ENCODE data around the gene TRPM3. TPM values are rescaled to one million over a fixed set of nuclear protein-coding genes. Genes with fewer than 3 reads are reported as not detected.

The TRPM3 gene
- total RNA-seq, 3 donors from 2014 or later (not counting 1 experiment from before 2014, with no cell fraction given): not detected

- no peak for TF ChIP-seq CTCF (IDR thresholded peaks at IDR 0.05)
- Mint-ChIP-seq H3K4me3 (no peak overlapping the region), H3K9me3 (no peaks in the 10 kb centered on the region), H3K27me3 (ENCODE audit: low read depth in 2 of 2) (peaks cover 6% of the 10 kb centered on the region in 2 donors), H3K27ac (no peak overlapping the region), H3K36me3 (no peaks in the 10 kb centered on the region), H3K4me1 (no peaks in the 10 kb centered on the region)
- WGBS (ENCODE audit: insufficient coverage): 77% methylated on average over 1 of the region's 1 CpG
- no peaks in the 10 kb centered on the region for H3K4me1 ChIP-seq (ENCODE audit: control insufficient read depth, insufficient read depth, low read length)
- H3K36me3 ChIP-seq (ENCODE audit: control insufficient read depth, insufficient read depth, low read length): no peaks in the 10 kb centered on the region
- intact Hi-C loops (cut with micrococcal nuclease): no loop called here
- ATAC-seq: no peak
- no peak for DNase-seq
- no peaks in the 10 kb centered on the region for H3K27me3 ChIP-seq (ENCODE audit: control insufficient read depth, insufficient read depth, low read length)
- no peak overlapping the region for H3K27ac ChIP-seq (ENCODE audit: low read length)
- H3K9me3 ChIP-seq (ENCODE audit: control insufficient read depth, insufficient read depth, low read length): no peaks in the 10 kb centered on the region
- H3K4me3 ChIP-seq (ENCODE audit: low read length): no peak overlapping the region
These were observed 232.9 kb downstream of the TRPM3 start for GRCh38 chr9:70888471-70888870.

GRCh38 chr9:70887826-70888225 is 233.6 kb downstream of the TRPM3 start:
- 65% methylated on average over 2 of the region's 2 CpGs for WGBS (ENCODE audit: insufficient coverage)
- H3K27me3 Mint-ChIP-seq (ENCODE audit: low read depth in 2 of 2): peaks cover 6% of the 10 kb centered on the region in 2 donors
- H3K36me3 ChIP-seq (ENCODE audit: control insufficient read depth, insufficient read depth, low read length): no peaks in the 10 kb centered on the region
- H3K9me3 ChIP-seq (ENCODE audit: control insufficient read depth, insufficient read depth, low read length): no peaks in the 10 kb centered on the region
- no peaks in the 10 kb centered on the region for H3K4me1 Mint-ChIP-seq
- ATAC-seq (no peak), DNase-seq (no peak)
- no peaks in the 10 kb centered on the region for H3K9me3 Mint-ChIP-seq
- intact Hi-C loops (cut with micrococcal nuclease): no loop called here
- no peaks in the 10 kb centered on the region for H3K4me1 ChIP-seq (ENCODE audit: control insufficient read depth, insufficient read depth, low read length)
- no peak overlapping the region for H3K27ac Mint-ChIP-seq
- H3K4me3 ChIP-seq (ENCODE audit: low read length): no peak overlapping the region
- no peak overlapping the region for H3K27ac ChIP-seq (ENCODE audit: low read length)
- H3K27me3 ChIP-seq (ENCODE audit: control insufficient read depth, insufficient read depth, low read length): no peaks in the 10 kb centered on the region
- H3K4me3 Mint-ChIP-seq: no peak overlapping the region
- no peak for TF ChIP-seq CTCF (IDR thresholded peaks at IDR 0.05)
- H3K36me3 Mint-ChIP-seq: no peaks in the 10 kb centered on the region

GRCh38 chr9:70883963-70884793 is 237.2 kb downstream of the TRPM3 start:
- Histone ChIP-seq H3K9me3 (ENCODE audit: control insufficient read depth, insufficient read depth, low read length) (no peaks in the 10 kb centered on the region), H3K4me3 (ENCODE audit: low read length) (no peak overlapping the region), H3K27ac (ENCODE audit: low read length) (no peak overlapping the region), H3K4me1 (ENCODE audit: control insufficient read depth, insufficient read depth, low read length) (no peaks in the 10 kb centered on the region), H3K36me3 (ENCODE audit: control insufficient read depth, insufficient read depth, low read length) (no peaks in the 10 kb centered on the region), H3K27me3 (ENCODE audit: control insufficient read depth, insufficient read depth, low read length) (no peaks in the 10 kb centered on the region)
- TF ChIP-seq CTCF (IDR thresholded peaks at IDR 0.05): no peak
- Mint-ChIP-seq H3K36me3 (no peaks in the 10 kb centered on the region), H3K4me1 (no peaks in the 10 kb centered on the region), H3K27me3 (ENCODE audit: low read depth in 2 of 2) (peaks cover 0 to 6% of the 10 kb centered on the region in 2 donors), H3K9me3 (no peaks in the 10 kb centered on the region), H3K4me3 (no peak overlapping the region), H3K27ac (no peak overlapping the region)
- DNase-seq (no peak), ATAC-seq (no peak)
- 95% methylated on average over 7 of the region's 7 CpGs for WGBS (ENCODE audit: insufficient coverage)
- intact Hi-C loops (cut with micrococcal nuclease): no loop called here

GRCh38 chr9:70883056-70883455 is 238.4 kb downstream of the TRPM3 start:
- no peak for TF ChIP-seq CTCF (IDR thresholded peaks at IDR 0.05)
- ATAC-seq (no peak), DNase-seq (no peak)
- H3K4me1 ChIP-seq (ENCODE audit: control insufficient read depth, insufficient read depth, low read length): no peaks in the 10 kb centered on the region
- Mint-ChIP-seq H3K4me3 (no peak overlapping the region), H3K9me3 (no peaks in the 10 kb centered on the region), H3K4me1 (no peaks in the 10 kb centered on the region), H3K27ac (no peak overlapping the region), H3K36me3 (no peaks in the 10 kb centered on the region), H3K27me3 (ENCODE audit: low read depth in 2 of 2) (no peaks in the 10 kb centered on the region)
- no peaks in the 10 kb centered on the region for H3K27me3 ChIP-seq (ENCODE audit: control insufficient read depth, insufficient read depth, low read length)
- no peaks in the 10 kb centered on the region for H3K36me3 ChIP-seq (ENCODE audit: control insufficient read depth, insufficient read depth, low read length)
- WGBS (ENCODE audit: insufficient coverage): 50% methylated on average over 1 of the region's 1 CpG
- no peaks in the 10 kb centered on the region for H3K9me3 ChIP-seq (ENCODE audit: control insufficient read depth, insufficient read depth, low read length)
- intact Hi-C loops (cut with micrococcal nuclease): no loop called here
- no peak overlapping the region for H3K4me3 ChIP-seq (ENCODE audit: low read length)
- H3K27ac ChIP-seq (ENCODE audit: low read length): no peak overlapping the region
